MM.1S (cell line): Measurements from ENCODE around the gene ACOXL.

Experiments used
- DNase-seq: peaks from one replicate; pipeline ENCODE4 v3.0.0-alpha.2; 2015
- H2AFZ ChIP-seq: fragments of 300-600 bp; sonication (generic); 2 replicates; pipeline ENCODE4 v1.6.0; 2016; ENCODE audit warnings: antibody characterized with exemption, low read length
- H3F3A ChIP-seq: fragments of 300-600 bp; sonication (generic); 2 replicates; pipeline ENCODE4 v1.6.1; 2016; ENCODE audit warnings: mild to moderate bottlenecking, antibody characterized with exemption, low read length, moderate library complexity, mixed read lengths; ENCODE audit not compliant: insufficient read depth
- H3K27ac ChIP-seq: fragments of 300-600 bp; sonication (generic); 2 replicates; pipeline ENCODE4 v1.5.1; 2016; ENCODE audit warnings: mild to moderate bottlenecking, low read length
- H3K27me3 ChIP-seq: fragments of 300-600 bp; sonication (generic); replicated peaks from 2 replicates; pipeline ENCODE4 v1.6.0; 2016; ENCODE audit warnings: low read length; ENCODE audit not compliant: insufficient read depth
- H3K36me3 ChIP-seq: fragments of 300-600 bp; sonication (generic); replicated peaks from 2 replicates; pipeline ENCODE4 v1.6.1; 2016; ENCODE audit warnings: mild to moderate bottlenecking, low read length, mixed read lengths; ENCODE audit not compliant: insufficient read depth
- H3K4me1 ChIP-seq: fragments of 300-600 bp; sonication (generic); 2 replicates; pipeline ENCODE4 v1.6.1; 2016; ENCODE audit warnings: low read length, mixed read lengths
- H3K4me2 ChIP-seq: fragments of 300-600 bp; sonication (generic); 2 replicates; pipeline ENCODE4 v1.6.0; 2016; ENCODE audit warnings: low read depth, low read length
- H3K4me3 ChIP-seq: fragments of 300-600 bp; sonication (generic); 2 replicates; pipeline ENCODE4 v1.5.1; 2016; ENCODE audit warnings: low read length, mixed read lengths
- H3K79me2 ChIP-seq: fragments of 300-600 bp; sonication (generic); 2 replicates; pipeline ENCODE4 v1.6.1; 2016; ENCODE audit warnings: mixed run types, low read length, mixed read lengths
- H3K9ac ChIP-seq: fragments of 300-600 bp; sonication (generic); 2 replicates; pipeline ENCODE4 v1.6.1; 2016; ENCODE audit warnings: low read length, mixed read lengths
- H3K9me2 ChIP-seq: fragments of 300-600 bp; sonication (generic); replicated peaks from 2 replicates; pipeline ENCODE4 v1.6.1; 2016; ENCODE audit warnings: mild to moderate bottlenecking, low read length, mixed read lengths; ENCODE audit not compliant: insufficient read depth
- H3K9me3 ChIP-seq: fragments of 300-600 bp; sonication (generic); replicated peaks from 2 replicates; pipeline ENCODE4 v1.6.1; 2016; ENCODE audit warnings: mild to moderate bottlenecking, low read length, mixed read lengths; ENCODE audit not compliant: insufficient read depth
- H4K20me1 ChIP-seq: fragments of 300-600 bp; sonication (generic); 2 replicates; pipeline ENCODE4 v1.6.1; 2016; ENCODE audit warnings: mild to moderate bottlenecking, low read length, moderate library complexity, mixed read lengths; ENCODE audit not compliant: insufficient read depth
- CTCF ChIP-seq: fragments of 300-600 bp; sonication (generic); IDR thresholded peaks from 2 replicates; pipeline ENCODE4 v1.5.1; 2016; ENCODE audit warnings: antibody characterized with exemption, low read length, mixed read lengths
- EZH2 ChIP-seq: fragments of 300-600 bp; sonication (generic); optimal IDR thresholded peaks from 2 replicates; pipeline ENCODE3; 2017; ENCODE audit warnings: low read depth, mild to moderate bottlenecking, antibody characterized with exemption, low read length, mixed read lengths
- EZH2phosphoT487 ChIP-seq: fragments of 300-600 bp; sonication (generic); IDR thresholded peaks from 2 replicates; pipeline ENCODE4 v1.6.1; 2018; ENCODE audit warnings: antibody characterized with exemption, low read length

ACOXL gene

GRCh38 chr2:111039628-111040383 is 307.4 kb downstream of the ACOXL start:
- no peaks in the 10 kb centered on the region for H3F3A ChIP-seq
- H3K27ac ChIP-seq = no peak overlapping the region
- H2AFZ ChIP-seq = no peak overlapping the region
- no peak overlapping the region for H3K4me2 ChIP-seq
- H3K9me2 ChIP-seq = no peaks in the 10 kb centered on the region
- H3K9ac ChIP-seq = no peak overlapping the region; the same call in 1 of the 2 replicates
- H3K27me3 ChIP-seq = no peaks in the 10 kb centered on the region
- H4K20me1 ChIP-seq = no peaks in the 10 kb centered on the region
- TF ChIP-seq EZH2phosphoT487 = no peak
- TF ChIP-seq CTCF = no peak
- no peak for TF ChIP-seq EZH2
- H3K36me3 ChIP-seq = no peaks in the 10 kb centered on the region
- H3K4me1 ChIP-seq = peaks cover 49% of the 10 kb centered on the region
- no peak overlapping the region for H3K4me3 ChIP-seq
- no peaks in the 10 kb centered on the region for H3K9me3 ChIP-seq
- no peaks in the 10 kb centered on the region for H3K79me2 ChIP-seq
- DNase-seq = no peak

- H3K27ac ChIP-seq = no peak overlapping the region
- H3F3A ChIP-seq = no peaks in the 10 kb centered on the region
- no peaks in the 10 kb centered on the region for H3K27me3 ChIP-seq
- no peak overlapping the region for H3K9ac ChIP-seq
- TF ChIP-seq EZH2phosphoT487 (no peak), EZH2 (no peak), CTCF (no peak)
- no peaks in the 10 kb centered on the region for H3K9me3 ChIP-seq
- no peaks in the 10 kb centered on the region for H4K20me1 ChIP-seq
- H3K36me3 ChIP-seq = no peaks in the 10 kb centered on the region
- H3K4me3 ChIP-seq = no peak overlapping the region
- H2AFZ ChIP-seq = no peak overlapping the region
- no peak overlapping the region for H3K4me2 ChIP-seq
- no peaks in the 10 kb centered on the region for H3K79me2 ChIP-seq
- H3K9me2 ChIP-seq = no peaks in the 10 kb centered on the region
- DNase-seq = no peak
- H3K4me1 ChIP-seq = peaks cover 37% of the 10 kb centered on the region
These were observed 309.2 kb downstream of the ACOXL start for GRCh38 chr2:111041398-111042202.

- Histone ChIP-seq H3F3A (no peaks in the 10 kb centered on the region), H3K27ac (no peak overlapping the region), H3K36me3 (no peaks in the 10 kb centered on the region), H3K4me2 (no peak overlapping the region), H3K9ac (no peak overlapping the region), H3K27me3 (no peaks in the 10 kb centered on the region), H2AFZ (no peak overlapping the region), H3K9me3 (no peaks in the 10 kb centered on the region), H3K4me1 (peaks cover 30% of the 10 kb centered on the region), H3K9me2 (no peaks in the 10 kb centered on the region), H3K4me3 (no peak overlapping the region), H3K79me2 (no peaks in the 10 kb centered on the region), H4K20me1 (no peaks in the 10 kb centered on the region)
- TF ChIP-seq EZH2phosphoT487 (no peak), EZH2 (no peak), CTCF (no peak)
- DNase-seq = no peak
These were observed 309.9 kb downstream of the ACOXL start for GRCh38 chr2:111042261-111042660.
